ENCODE data around the gene NKAIN1.

NKAIN1 gene

DNA sequence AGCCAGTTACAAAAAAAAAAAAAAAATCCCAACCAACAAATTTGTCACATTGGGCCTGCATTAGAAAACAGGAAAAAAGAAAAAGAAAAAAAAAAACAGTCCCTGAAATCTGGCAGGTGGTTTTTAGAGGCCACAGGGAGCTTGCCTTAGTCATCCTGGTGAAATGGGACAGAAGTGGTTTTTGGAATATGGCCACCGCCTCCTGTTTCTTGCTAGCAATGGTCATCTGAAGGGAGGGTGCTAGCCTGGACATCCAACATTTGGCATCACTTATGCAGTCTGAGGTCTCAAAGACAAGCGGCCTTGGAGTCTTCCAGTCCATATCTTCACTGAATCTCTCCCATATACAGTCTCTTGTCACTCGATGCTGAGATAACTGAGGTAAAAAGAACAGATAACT lies 20.1 kb upstream of the NKAIN1 start:
- H3K27me3 ChIP-seq (ENCODE audit: insufficient read depth, low read length, poor library complexity, severe bottlenecking) = no peaks in the 10 kb centered on the region
- H4K20me1 ChIP-seq (ENCODE audit: insufficient read depth, low read length, poor library complexity, severe bottlenecking) = no peaks in the 10 kb centered on the region
- H3K4me1 ChIP-seq (ENCODE audit: insufficient read depth, low read length, poor library complexity, severe bottlenecking) = no peaks in the 10 kb centered on the region
- no peaks in the 10 kb centered on the region for H3F3A ChIP-seq (ENCODE audit: low read depth)
- H3K4me2 ChIP-seq (ENCODE audit: low read depth, low read length, poor library complexity, severe bottlenecking) = no peak overlapping the region
- peaks cover 65% of the 10 kb centered on the region; the same call in 1 of the 2 replicates for H3K36me3 ChIP-seq (ENCODE audit: insufficient read depth, low read length)
- no peaks in the 10 kb centered on the region for H3K79me2 ChIP-seq (ENCODE audit: insufficient read depth, low read length)
- TF ChIP-seq EZH2phosphoT487 (IDR thresholded peaks at IDR 0.05; ENCODE audit: borderline replicate concordance) = no peak
- H3K9me3 ChIP-seq (ENCODE audit: insufficient read depth, low read depth, low read length) = no peaks in the 10 kb centered on the region
- H3K4me3 ChIP-seq (ENCODE audit: low read length, poor library complexity, severe bottlenecking) = no peak overlapping the region
- no peak overlapping the region for H3K9ac ChIP-seq (ENCODE audit: low read depth, low read length, poor library complexity, severe bottlenecking)
- no peak overlapping the region for H2AFZ ChIP-seq (ENCODE audit: low read length)
- no peaks in the 10 kb centered on the region for H3K9me2 ChIP-seq (replicated peaks; ENCODE audit: low read depth, low read length)

DNA sequence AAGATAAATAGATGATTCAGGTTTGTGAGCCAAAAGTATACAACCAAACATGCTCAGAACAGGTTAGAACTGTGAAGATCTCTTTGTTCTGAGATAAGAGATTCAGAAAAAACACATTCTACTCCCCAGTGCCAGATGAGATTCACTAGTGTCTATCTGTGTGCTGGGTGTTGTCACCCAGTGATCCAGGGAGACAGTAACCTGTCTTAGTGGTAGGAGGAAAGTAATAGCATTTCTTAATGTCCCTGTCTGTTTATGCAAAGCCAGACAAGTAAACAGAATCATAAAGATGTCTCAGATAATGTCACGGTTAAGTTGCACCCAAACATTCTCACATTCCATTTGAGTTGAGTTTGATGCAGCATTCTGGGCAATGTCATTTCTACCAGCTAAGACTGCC lies 18.9 kb upstream of the NKAIN1 start:
- Histone ChIP-seq H2AFZ (ENCODE audit: low read length) (no peak overlapping the region), H3K36me3 (ENCODE audit: insufficient read depth, low read length) (peaks cover 53% of the 10 kb centered on the region; the same call in 1 of the 2 replicates), H3F3A (ENCODE audit: low read depth) (no peaks in the 10 kb centered on the region), H4K20me1 (ENCODE audit: insufficient read depth, low read length, poor library complexity, severe bottlenecking) (no peaks in the 10 kb centered on the region), H3K27me3 (ENCODE audit: insufficient read depth, low read length, poor library complexity, severe bottlenecking) (no peaks in the 10 kb centered on the region), H3K9me3 (ENCODE audit: insufficient read depth, low read depth, low read length) (no peaks in the 10 kb centered on the region), H3K9me2 (replicated peaks; ENCODE audit: low read depth, low read length) (no peaks in the 10 kb centered on the region), H3K4me3 (ENCODE audit: low read length, poor library complexity, severe bottlenecking) (no peak overlapping the region), H3K79me2 (ENCODE audit: insufficient read depth, low read length) (no peaks in the 10 kb centered on the region), H3K9ac (ENCODE audit: low read depth, low read length, poor library complexity, severe bottlenecking) (no peak overlapping the region), H3K4me2 (ENCODE audit: low read depth, low read length, poor library complexity, severe bottlenecking) (no peak overlapping the region), H3K4me1 (ENCODE audit: insufficient read depth, low read length, poor library complexity, severe bottlenecking) (no peaks in the 10 kb centered on the region)
- TF ChIP-seq, protein P1, sequence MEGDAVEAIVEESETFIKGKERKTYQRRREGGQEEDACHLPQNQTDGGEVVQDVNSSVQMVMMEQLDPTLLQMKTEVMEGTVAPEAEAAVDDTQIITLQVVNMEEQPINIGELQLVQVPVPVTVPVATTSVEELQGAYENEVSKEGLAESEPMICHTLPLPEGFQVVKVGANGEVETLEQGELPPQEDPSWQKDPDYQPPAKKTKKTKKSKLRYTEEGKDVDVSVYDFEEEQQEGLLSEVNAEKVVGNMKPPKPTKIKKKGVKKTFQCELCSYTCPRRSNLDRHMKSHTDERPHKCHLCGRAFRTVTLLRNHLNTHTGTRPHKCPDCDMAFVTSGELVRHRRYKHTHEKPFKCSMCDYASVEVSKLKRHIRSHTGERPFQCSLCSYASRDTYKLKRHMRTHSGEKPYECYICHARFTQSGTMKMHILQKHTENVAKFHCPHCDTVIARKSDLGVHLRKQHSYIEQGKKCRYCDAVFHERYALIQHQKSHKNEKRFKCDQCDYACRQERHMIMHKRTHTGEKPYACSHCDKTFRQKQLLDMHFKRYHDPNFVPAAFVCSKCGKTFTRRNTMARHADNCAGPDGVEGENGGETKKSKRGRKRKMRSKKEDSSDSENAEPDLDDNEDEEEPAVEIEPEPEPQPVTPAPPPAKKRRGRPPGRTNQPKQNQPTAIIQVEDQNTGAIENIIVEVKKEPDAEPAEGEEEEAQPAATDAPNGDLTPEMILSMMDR (conservative IDR thresholded peaks at IDR 0.05; ENCODE audit: low read length) = no peak
- TF ChIP-seq EZH2phosphoT487 (IDR thresholded peaks at IDR 0.05; ENCODE audit: borderline replicate concordance) = no peak

DNA sequence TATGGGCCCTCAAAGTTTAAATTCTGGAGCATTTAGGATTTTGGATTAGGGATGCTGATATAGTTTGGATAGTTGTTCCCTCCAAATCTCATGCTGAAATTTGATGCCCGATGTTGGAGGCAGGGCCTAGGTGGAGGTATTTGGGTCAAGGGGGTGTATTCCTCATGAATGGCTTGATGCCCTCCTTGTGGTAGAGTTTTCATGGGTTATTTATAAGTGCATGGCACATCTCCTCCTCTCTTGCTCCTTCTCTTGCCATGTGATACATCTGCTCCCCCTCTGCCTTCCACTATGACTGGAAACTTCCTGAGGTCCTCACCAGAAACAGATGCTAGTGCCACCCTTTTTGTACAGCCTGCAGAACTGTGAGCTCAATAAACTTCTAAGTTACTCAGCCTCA lies 17.5 kb upstream of the NKAIN1 start:
- Histone ChIP-seq H3K9me2 (replicated peaks; ENCODE audit: low read depth, low read length) (no peaks in the 10 kb centered on the region), H3K79me2 (ENCODE audit: insufficient read depth, low read length) (no peaks in the 10 kb centered on the region), H3K4me2 (ENCODE audit: low read depth, low read length, poor library complexity, severe bottlenecking) (no peak overlapping the region), H4K20me1 (ENCODE audit: insufficient read depth, low read length, poor library complexity, severe bottlenecking) (no peaks in the 10 kb centered on the region), H3K4me1 (ENCODE audit: insufficient read depth, low read length, poor library complexity, severe bottlenecking) (no peaks in the 10 kb centered on the region), H3K9ac (ENCODE audit: low read depth, low read length, poor library complexity, severe bottlenecking) (no peak overlapping the region), H3F3A (ENCODE audit: low read depth) (no peaks in the 10 kb centered on the region), H3K9me3 (ENCODE audit: insufficient read depth, low read depth, low read length) (no peaks in the 10 kb centered on the region), H3K4me3 (ENCODE audit: low read length, poor library complexity, severe bottlenecking) (no peak overlapping the region), H3K27me3 (ENCODE audit: insufficient read depth, low read length, poor library complexity, severe bottlenecking) (no peaks in the 10 kb centered on the region), H3K36me3 (ENCODE audit: insufficient read depth, low read length) (peaks cover 50% of the 10 kb centered on the region; the same call in 1 of the 2 replicates), H2AFZ (ENCODE audit: low read length) (no peak overlapping the region)
- TF ChIP-seq, protein P1 (conservative IDR thresholded peaks at IDR 0.05; ENCODE audit: low read length) = no peak
- TF ChIP-seq EZH2phosphoT487 (IDR thresholded peaks at IDR 0.05; ENCODE audit: borderline replicate concordance) = no peak

DNA sequence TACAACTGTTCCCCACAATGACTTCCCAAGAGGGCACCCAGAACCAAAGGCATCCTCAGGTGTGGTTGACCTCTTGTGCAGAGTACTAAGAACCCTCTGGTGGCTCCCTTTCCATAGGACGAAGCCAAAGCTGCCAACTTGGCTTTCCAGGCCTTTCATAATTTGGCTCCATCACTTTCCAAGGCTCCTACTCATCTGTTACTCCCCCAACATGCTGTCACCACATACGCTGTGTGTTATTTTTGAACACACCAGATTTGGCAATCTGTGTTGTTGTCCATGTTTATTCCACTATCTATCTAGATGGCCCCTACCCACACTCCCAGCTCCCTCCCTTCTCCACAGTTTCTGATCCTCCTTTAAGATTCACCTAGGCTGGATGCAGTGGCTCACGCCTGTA lies 10.2 kb upstream of the NKAIN1 start:
- no peak overlapping the region for H3K4me2 ChIP-seq (ENCODE audit: low read depth, low read length, poor library complexity, severe bottlenecking)
- no peaks in the 10 kb centered on the region for H3F3A ChIP-seq (ENCODE audit: low read depth)
- H4K20me1 ChIP-seq (ENCODE audit: insufficient read depth, low read length, poor library complexity, severe bottlenecking) = no peaks in the 10 kb centered on the region
- no peaks in the 10 kb centered on the region for H3K9me2 ChIP-seq (replicated peaks; ENCODE audit: low read depth, low read length)
- H3K9ac ChIP-seq (ENCODE audit: low read depth, low read length, poor library complexity, severe bottlenecking) = no peak overlapping the region
- H3K4me1 ChIP-seq (ENCODE audit: insufficient read depth, low read length, poor library complexity, severe bottlenecking) = no peaks in the 10 kb centered on the region
- no peaks in the 10 kb centered on the region for H3K27me3 ChIP-seq (ENCODE audit: insufficient read depth, low read length, poor library complexity, severe bottlenecking)
- no peak for TF ChIP-seq EZH2phosphoT487 (IDR thresholded peaks at IDR 0.05; ENCODE audit: borderline replicate concordance)
- TF ChIP-seq, protein P1 (conservative IDR thresholded peaks at IDR 0.05; ENCODE audit: low read length) = no peak
- no peaks in the 10 kb centered on the region for H3K9me3 ChIP-seq (ENCODE audit: insufficient read depth, low read depth, low read length)
- no peak overlapping the region for H2AFZ ChIP-seq (ENCODE audit: low read length)
- no peaks in the 10 kb centered on the region for H3K36me3 ChIP-seq (ENCODE audit: insufficient read depth, low read length)
- no peak overlapping the region for H3K4me3 ChIP-seq (ENCODE audit: low read length, poor library complexity, severe bottlenecking)
- H3K79me2 ChIP-seq (ENCODE audit: insufficient read depth, low read length) = no peaks in the 10 kb centered on the region
